HG02798 (cell line): ENCODE data around the gene XPR1.

Source experiments
- ATAC-seq: cut with Tn5 transposase; IDR thresholded peaks from one replicate; pipeline ENCODE4 v1.9.1; 2021; ENCODE audit warnings: mild to moderate bottlenecking; ENCODE audit not compliant: unreplicated experiment, poor library complexity

XPR1 gene

DNA sequence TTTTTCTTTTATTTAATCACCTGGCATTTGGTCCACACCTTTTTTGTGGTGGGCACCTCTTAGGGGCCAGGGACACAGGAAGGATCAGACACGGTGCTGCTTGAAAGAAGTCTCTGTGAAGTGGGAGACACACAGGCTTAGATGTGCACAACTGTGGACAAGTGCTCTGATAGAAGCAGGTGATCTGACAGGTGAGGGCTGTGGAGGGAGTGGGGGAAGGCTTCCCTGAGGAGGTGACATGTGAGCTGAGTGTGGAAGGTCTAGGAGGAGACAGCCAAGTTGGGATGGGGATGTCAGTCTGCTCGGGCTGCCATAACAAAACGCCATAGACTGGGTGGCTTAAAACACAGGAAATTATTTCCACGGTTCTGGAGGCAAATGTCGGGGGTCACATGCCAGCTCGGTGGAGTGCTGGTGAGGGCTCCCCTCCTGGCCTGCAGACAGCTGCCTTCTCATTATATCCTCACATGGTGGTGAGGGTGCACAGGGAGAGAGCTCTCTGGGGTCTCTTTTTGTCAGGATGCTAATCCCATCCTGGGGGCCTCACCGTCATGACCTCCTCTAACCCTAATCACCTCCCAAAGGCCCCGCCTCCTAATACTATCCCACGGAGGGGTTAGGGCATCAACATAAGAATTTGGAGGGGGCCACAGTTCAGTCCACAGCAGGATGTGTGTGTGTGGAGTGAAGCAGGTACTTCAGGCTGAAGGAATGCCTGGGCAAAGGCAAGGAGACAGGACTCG, 275.7 kb downstream of the XPR1 start:
- no peak for ATAC-seq

DNA sequence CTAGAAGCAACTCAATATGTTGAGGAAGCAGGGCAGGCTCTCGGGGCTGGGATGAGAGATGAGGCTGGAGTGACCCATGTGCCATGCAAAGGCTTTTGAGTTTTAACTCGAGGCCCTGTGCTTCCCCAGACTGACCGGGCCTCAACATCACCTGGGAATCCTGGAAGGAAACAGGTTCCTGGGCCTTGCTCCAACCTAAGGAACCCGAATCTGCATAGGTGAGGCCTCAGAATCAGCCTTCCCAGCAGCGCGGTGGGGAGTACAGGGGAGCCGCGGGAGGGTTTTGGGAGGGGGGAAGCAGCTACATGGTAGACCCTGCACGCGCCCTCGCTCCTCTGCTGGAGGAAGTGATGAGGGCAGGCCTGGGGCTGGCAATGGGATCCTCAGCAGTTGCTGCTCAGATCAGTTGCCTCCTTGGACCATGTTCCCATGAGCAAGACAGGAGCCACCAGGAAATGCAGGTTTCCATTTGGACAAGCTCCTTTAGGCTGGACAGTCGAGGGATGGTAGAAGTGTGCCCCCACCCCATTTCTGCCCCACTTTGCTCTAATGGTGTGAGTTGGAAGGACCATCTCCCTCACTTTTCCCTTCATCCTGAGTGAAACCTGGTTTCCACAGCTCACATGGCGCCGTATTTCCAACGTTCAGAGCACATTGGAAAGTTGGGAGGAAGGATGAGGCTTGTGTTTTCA, 276.4 kb downstream of the XPR1 start:
- no peak for ATAC-seq

DNA sequence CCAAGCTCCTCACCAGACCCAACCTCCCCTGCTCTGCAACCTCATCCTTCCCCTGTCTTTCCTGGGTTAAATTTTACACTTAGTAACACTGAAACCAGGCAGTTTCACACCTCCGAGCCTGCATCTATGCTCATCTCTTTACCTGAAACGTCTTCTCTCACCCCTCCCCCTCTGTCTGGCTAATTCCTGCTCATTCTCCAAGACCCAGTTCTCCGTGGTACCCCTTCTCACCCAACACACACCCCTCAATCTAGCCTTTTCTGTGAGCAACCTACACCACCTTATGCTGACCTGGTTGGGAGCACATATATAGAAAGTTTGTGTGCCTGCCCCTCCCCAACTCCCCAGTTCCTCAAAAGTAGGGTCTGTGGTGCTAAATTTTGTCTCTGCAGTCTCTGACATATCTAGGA, 277.2 kb downstream of the XPR1 start:
- peak; percentile 42 for ATAC-seq

DNA sequence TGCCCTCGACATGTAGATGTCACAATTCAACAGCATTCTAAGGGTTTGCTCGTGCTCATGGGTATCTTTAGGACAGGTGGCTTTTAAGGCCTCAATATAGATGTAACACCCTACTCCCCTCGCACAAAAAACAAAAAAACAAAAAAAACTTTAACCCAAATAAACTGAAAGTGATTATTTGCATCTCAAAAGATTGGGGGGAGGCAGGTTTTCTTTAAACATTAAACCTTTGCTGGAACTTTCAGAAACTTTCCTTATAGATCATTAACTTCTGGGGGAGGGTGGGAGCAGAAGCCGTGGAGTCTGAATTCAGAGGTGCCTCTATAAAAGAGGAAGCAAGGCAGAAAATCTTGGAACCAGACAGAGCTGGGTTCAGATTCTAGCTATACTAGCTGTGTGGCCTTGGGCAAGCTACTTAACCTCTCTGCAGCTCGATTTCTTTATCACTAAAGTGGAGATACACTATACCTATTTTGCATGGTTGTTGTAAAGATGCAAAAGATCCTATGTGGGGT, 277.7 kb downstream of the XPR1 start:
- peak; percentile 56 for ATAC-seq

DNA sequence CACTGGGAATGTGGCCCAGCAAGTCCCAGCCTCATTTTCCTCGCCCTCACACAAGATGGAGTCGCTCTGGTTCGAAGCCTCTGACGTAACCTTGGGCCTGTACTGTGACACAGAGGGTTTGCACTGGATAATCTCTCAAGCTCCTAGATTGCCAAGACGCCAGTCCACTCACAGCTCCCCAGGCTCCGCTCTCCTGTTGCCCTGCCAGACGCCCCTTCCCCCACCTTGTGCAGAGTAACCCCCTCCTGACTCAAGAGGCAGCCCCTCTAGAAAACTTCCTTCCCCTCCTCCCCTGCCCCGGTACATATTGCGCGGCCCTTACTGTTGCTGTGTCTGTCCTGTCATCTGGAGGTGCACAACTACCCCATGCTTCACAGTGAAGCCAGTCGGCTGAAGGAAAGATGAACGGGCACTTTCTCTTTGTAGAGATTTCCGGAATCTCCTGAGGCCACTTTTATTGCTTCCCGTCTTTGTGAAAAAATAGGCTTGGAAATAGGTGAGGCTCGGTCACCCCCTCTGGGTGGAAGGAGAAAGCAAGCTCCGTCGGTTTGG, 279.9 kb downstream of the XPR1 start:
- ATAC-seq: no peak

DNA sequence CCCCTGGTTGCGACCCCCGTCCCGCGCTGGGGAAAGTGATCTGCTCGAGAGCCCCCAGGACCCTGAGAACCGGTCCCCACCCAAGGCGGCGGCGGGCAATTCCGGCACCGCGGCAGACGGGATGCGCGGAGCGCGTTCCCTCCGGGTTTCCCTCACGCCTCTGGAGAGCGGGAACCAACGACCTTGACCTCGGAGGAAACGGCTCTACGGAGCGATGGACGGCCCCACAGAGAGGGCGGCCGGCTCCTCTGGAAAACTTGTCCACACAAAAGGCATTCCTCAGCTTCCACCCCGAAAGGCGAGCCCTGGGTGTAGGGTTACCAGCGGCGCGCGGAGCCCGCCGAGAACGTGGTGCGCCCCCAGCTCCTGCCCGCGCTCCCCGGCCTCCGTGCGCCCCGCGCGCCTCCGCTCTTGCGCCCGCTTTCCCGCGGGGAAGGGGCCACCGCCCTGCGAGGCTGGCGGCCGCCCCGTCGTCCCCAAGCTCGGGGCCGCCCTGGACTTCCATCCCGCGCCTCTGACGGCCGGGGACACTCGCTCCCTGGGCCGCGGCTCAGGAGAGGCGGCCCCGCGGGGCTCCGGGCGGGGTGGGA, 280.5 kb downstream of the XPR1 start:
- ATAC-seq: peak; percentile 20

DNA sequence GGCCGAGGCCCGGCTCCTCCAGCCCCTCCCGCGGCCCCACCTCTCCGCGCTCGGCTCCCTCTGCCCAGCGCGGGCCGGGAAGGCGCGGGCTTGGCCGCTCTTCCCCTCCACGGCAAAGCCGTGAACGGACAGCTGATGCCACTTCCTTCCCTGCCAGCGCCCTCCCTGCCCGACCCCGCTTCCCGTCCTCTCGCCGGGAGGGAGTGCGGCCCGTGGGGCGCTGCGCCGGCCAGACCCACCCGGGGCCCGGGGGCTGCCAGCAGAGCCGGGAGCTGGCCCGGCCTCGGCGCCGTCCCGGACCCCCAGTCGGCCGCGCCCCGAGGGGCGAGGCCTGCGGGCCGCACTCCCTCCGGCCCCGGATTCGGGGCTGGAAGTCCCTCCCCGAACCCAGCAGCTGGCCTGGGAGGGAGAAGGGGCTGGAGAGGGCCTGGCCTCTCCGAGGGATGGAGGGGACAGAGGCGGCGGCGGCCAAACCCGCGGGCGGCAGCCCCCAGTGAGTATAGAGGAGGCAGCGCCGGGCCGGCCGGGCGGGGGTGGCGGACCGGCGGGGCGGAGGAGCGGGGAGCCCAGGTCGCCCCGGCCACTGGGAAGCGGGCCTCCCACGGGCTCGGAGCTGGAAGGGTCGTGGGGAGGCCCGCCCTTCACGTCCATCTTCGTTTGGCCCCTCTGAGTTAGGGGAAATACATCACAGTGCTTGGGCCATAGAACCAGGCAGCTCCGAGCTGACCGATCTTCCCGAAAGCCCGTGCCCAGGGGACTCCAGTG, 281.2 kb downstream of the XPR1 start, which contains the start of gene KIAA1614:
Gene KIAA1614 (plus strand): TSS at position 97 of the 765 bp plus-strand sequence. CDS start 347 bp downstream, at position 444.
- ATAC-seq: peak; percentile 24

DNA sequence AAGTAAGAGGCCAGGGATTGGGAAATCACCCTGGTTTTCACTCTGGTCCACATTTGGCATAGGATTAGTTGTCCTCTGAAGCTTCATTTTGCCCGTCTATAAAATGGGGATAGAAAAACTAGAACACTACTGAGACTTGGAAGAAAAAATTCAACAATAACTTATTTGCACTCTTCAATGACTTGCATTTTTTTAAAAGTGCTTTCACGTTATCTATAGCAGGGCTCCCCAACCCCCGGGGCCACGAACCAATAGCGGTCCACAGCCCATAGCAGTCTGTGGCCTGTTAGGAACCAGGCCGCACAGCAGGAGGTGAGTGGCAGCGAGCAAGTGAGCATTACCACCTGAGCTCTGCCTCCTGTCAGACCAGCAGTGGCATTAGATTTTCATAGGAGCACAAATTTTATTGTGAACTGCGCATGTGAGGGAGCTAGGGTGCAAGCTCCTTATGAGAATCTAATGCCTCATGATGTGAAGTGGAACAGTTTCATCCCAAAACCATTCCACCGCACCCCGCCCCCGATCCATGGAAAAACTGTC, 283.7 kb downstream of the XPR1 start:
- ATAC-seq: no peak

DNA sequence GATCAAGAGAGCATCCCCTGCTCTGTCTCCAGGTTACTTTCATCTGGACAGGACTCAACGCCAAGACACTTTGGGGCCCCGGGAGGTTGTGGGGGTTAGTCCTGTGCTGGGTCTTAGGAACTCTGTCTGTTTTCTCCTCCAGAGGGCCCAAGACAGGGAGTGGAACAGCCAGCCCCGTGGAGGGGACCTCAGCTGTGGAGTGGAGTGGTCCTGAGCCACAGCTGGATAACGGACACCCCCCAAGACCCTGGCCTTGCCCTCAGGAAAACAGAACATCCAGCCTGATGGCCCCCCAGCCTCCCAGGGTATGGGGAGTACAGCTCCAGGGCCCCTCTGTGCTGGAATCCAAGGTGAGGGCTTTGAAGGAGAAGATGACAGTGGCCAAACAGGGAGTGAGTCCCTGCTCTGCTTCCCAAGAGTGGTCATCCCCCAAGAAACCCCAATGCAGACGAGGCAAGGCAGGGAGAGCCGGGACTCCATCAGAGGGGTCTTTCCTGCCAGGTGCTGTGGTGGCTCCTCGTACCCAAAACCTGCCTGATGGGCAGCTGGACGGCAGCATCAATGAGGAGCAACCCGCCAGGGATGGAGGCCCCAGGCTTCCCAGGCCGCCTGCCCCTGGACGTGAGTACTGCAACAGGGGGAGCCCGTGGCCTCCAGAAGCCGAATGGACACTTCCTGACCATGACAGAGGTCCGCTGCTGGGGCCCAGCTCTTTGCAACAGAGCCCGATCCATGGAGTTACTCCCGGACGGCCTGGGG, 284.4 kb downstream of the XPR1 start:
- ATAC-seq: no peak

DNA sequence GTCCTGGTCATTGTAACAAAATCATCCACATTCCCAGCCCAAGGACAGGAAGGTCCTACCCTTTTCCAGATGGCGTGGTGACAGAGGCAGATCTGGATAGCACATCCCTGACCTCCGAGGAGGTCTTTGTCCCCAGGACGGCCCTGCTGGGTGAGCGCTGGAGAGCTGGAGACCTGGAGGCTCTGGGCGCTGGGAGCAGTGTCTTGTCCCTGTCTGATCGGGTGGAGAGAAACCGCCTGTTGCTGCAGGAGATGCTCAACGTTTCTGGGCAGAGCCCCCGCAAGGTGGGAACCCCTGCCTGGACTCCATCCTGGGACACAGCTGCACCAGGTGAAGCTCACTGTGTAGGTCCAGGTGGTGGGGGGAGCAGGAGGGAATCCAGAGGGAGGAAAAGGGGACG, 284.9 kb downstream of the XPR1 start:
- ATAC-seq: no peak

DNA sequence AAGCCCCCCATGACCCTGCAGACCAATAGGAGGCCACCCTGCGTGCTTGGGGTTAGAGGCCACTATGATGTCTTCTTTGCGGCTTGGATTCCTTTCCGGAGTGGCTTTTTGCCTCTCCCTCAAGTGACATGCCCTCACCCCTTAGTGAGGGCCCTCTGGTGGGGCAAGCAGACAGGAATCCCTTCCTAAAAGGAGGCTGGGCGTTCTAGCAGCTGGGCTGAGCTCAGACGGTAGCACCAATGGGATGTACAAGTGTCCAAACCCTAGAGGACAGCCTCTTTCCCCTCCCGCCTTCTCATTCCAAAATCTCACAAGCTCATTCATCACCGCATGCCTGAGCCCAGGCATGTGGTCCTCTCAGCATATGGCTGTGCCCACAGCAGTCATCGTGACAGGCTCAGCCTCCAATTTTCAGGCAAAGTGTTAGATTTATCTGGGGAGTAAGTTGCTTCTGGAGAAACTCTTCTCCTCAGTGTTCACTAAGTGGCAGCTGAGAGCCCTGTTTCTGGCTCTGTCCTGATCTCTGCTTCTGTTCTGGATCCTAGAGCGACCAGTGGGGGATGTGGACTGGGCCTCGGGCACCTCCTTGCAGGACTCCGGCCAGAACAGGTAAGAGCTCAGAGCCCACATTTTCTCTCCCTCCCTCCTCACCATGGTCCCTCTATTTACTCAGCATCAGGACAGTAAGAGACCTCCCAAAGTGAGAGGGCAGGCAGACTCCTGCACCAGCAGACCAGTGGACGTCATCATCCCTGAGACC, 285.7 kb downstream of the XPR1 start:
- no peak for ATAC-seq

DNA sequence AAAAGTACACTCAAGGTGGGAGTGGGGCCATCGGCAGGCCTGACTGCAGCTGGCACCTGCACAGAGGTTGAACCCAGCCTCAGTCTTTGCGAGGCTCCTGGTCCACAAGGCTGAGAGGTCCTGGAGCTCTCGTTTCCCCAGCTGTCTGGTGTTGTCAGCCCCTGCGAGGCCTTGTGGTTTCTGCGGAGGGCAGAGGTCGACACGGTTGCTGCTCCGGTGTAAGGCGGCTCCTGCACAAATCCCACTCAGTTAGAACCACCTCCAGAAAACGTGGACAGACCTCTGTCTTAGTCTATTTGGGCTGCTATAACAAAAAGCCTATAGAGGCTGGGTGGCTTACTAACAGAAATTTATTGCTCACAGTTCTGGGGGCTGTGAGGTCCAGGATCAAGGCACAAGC, 286.7 kb downstream of the XPR1 start:
- peak; percentile 56 for ATAC-seq

DNA sequence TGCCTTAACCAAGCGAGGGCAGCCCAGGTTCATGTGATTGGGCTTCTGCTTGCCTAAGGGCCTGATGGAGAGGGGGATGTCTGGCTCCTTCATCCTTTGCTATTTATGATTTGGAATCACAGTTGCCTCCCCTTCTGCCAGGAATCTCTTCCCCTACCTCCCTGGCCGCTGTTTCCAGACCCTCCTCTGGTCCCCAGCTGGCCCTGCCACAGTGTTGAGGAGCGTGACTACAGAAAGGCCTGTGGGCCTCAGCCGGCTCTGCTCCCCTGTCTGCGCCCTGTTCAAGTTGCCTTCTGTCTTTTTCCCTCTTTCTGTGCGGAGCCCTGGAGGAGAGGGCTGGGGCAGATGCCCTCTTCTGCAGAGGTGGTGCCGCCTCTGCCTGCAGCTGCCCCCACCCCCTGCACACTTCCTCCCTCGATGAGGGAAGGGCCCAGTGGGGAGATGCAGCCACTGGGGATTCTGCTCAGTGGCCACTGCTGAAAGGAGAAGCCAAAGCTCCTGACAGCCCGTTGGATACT, 287.4 kb downstream of the XPR1 start:
- ATAC-seq: no peak

DNA sequence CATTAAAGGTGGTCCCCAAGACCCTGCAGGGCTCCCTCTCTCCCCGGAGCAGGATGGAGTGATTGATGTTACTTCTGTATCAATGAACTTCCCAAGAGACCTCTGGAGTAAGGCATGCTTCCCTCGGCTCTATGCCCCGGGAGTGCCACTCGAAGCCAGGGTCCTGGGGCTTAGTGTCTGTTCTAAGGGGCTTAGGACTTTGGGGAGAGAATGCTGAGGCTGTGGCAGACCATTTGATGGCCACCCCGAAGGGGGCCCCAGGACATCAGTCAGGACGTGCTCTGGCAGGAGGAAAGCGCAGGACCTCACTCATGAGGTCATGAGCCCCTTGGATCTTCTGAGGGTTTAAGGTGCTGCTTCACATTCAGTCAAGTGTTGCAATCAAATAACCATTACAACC, 288.4 kb downstream of the XPR1 start:
- ATAC-seq: no peak

DNA sequence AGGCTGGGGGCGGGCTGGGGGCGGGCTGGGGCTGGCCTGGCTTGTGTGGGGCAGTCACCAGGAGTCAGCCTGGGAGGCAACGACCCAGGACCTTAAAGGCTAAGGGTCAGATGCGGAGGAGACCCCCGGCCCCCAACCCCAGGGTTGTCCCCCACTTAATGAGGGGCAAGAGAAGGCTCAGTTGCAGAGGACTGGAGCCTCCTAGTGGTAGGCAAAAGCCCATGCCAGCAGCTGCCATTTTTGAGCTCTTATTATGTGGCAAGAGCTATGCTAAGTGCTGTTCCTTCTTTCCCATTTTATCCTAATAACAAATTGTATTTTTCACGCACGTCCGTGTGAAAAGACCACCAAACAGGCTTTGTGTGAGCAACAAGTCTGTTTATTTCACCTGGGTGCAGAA, 288.9 kb downstream of the XPR1 start:
- no peak for ATAC-seq

DNA sequence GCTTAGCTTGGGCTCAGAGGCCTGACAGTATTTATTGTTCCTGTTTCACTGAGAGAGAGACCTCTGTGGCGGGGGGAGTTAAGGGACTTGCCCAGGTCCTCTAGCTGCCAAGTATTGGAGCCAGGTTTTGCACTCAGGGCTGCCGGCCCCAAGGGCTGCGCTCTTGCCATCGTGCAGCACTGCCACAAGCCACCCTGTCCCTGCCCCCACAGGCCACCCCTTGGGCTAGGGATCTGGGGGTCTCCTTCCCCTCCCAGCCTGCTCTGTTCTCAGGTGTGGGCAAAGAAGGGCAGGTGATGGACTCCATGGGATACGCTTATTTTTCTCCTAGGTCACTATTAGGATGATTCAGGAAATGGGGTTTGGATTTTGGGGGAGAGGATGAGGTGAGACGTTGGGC, 289.6 kb downstream of the XPR1 start:
- ATAC-seq: no peak

DNA sequence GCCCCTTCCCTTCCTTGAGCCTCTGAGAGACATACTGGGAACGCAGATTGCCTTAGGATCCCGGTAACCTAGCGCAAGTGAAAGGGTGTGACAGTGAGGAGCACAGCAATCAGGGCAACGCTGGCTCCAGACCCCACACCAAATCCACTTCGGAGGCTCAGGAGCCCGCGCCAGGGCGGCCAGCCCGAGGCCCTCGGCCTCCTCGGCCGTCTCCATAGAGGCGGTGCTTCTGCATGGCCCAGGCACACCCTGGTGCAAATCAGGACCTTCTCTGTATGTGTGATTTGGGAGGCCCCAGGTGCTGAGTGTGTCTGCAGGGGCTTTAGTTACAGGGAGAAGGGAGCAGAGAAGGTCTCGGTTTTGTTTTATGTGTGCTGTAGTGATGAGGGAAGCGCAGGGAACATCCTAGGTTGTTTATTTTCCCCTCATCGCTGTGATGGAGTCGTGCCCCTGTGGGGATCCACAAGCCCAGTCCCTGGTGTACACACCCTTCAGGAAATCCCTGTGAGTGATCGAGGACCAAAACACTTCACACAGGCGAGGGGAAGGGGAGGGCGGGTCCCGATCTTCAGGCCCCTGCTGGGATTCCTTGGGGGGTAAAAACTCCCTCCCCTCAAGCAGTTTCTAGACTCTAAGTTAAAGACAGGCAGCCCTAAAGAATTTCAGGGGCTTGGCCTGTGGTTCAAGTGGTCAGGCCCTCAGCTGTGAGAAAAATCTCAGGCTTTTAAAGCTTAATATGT, 290.2 kb downstream of the XPR1 start:
- no peak for ATAC-seq

DNA sequence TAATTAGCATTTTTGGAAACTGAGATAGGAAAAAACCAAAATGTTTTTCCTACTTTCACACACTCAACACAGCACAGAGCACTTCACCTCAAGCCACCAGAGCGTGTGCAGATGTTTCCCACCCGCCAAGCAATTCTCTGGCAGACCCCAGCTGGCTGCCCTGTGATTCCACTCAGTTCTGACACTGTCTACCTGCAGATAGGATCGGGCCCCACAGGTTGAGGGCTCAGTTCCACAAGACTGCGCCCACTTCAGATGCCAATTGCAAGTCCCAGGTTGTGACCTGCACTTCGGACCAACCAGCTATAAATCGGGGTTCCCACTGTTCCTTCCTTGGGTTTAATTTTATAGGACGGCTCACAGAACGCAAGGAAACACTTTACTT, 290.8 kb downstream of the XPR1 start:
- ATAC-seq: no peak
